WI38 (cell line): ENCODE measurements around the gene SKI.

Source experiments
- H3K4me3 ChIP-seq: 2 replicates; pipeline ENCODE4 v1.5.1; 2011; ENCODE audit warnings: low read depth, mild to moderate bottlenecking, control low read depth, low read length
- CTCF ChIP-seq: IDR thresholded peaks from 2 replicates; pipeline ENCODE4 v1.5.1; 2012; ENCODE audit warnings: low read depth, mild to moderate bottlenecking, control low read depth, low read length

The SKI gene

GRCh38 chr1:2347409-2347785 is 119.3 kb downstream of the SKI start:
- TF ChIP-seq CTCF: no peak

GRCh38 chr1:2347896-2348295 is 119.8 kb downstream of the SKI start:
- TF ChIP-seq CTCF: no peak
- H3K4me3 ChIP-seq: no peak overlapping the region

More at GRCh38 chr1:2347409-2347785, 119.3 kb downstream of the SKI start:
- no peak overlapping the region for H3K4me3 ChIP-seq

GRCh38 chr1:2348346-2349325 is 120.5 kb downstream of the SKI start:
- no peak for TF ChIP-seq CTCF
- no peak overlapping the region for H3K4me3 ChIP-seq

GRCh38 chr1:2349806-2350205 is 121.7 kb downstream of the SKI start:
- no peak for TF ChIP-seq CTCF
- H3K4me3 ChIP-seq: no peak overlapping the region

- H3K4me3 ChIP-seq: no peak overlapping the region
- TF ChIP-seq CTCF: no peak
Observed at GRCh38 chr1:2350501-2350900, 122.4 kb downstream of the SKI start.

GRCh38 chr1:2350911-2351655 is 123.0 kb downstream of the SKI start:
- no peak overlapping the region for H3K4me3 ChIP-seq
- TF ChIP-seq CTCF: no peak

GRCh38 chr1:2351723-2352122 is 123.6 kb downstream of the SKI start:
- TF ChIP-seq CTCF: no peak
- H3K4me3 ChIP-seq: no peak overlapping the region
